Muscle of leg (tissue), 16 donors: ENCODE results near the gene SLC49A4. TPM values are rescaled to one million over a fixed set of nuclear protein-coding genes. Genes with fewer than 3 reads are reported as not detected.
"Not testable (repeated sequence)": the region's sequence is repeated elsewhere in the genome, so short reads cannot be mapped to it uniquely, and the experiment has no call there.

ENCODE experiments used
- DNase-seq: peaks from one replicate; pipeline ENCODE4 v3.0.0; 2013
- H3K27ac ChIP-seq: one replicate; pipeline ENCODE4 v1.5.1; 2013; ENCODE audit warnings: mild to moderate bottlenecking, low read length, control low read depth
- H3K27me3 ChIP-seq: one replicate; pipeline ENCODE4 v1.6.1; 2013; ENCODE audit warnings: low read length; ENCODE audit not compliant: control insufficient read depth, insufficient read depth
- H3K36me3 ChIP-seq: one replicate; pipeline ENCODE4 v1.6.1; 2013; ENCODE audit warnings: low read length; ENCODE audit not compliant: control insufficient read depth, insufficient read depth
- H3K4me1 ChIP-seq: one replicate; pipeline ENCODE4 v1.6.1; 2013; ENCODE audit warnings: low read length; ENCODE audit not compliant: control insufficient read depth, insufficient read depth
- H3K4me3 ChIP-seq: one replicate; pipeline ENCODE4 v1.5.1; 2013; ENCODE audit warnings: low read length, control low read depth
- H3K9me3 ChIP-seq: replicated peaks from 2 replicates; pipeline ENCODE4 v1.6.1; 2013; ENCODE audit warnings: low read depth, low read length; ENCODE audit not compliant: control insufficient read depth
- WGBS: methylation state at CpG from one replicate; pipeline ENCODE4 v1.1.5; 2013; ENCODE audit warnings: missing lambda C conversion rate; ENCODE audit not compliant: insufficient coverage; 5-methylcytosine and 5-hydroxymethylcytosine counted together
- long read RNA-seq, 11 donors: transcript quantifications; one replicate each; lab custom pipeline, GENCODE V29; 2026
- polyA plus RNA-seq, 8 donors: library from polyadenylated mRNA; unstranded; fragments of 120-200 nt; gene quantifications; one replicate each; pipeline versions ENCODE4 v1.2.1 to v1.2.3, GENCODE V29; 2013; ENCODE audit warnings: inconsistent platforms in 1 of 8, low replicate concordance in 1 of 8; ENCODE audit not compliant: insufficient read length in 8 of 8, insufficient read depth in 1 of 8
- total RNA-seq: library from RNA; stranded (reverse); fragments of 120-200 nt; gene quantifications from one replicate; pipeline ENCODE4 v1.2.4, GENCODE V29; 2013

Gene SLC49A4, protein sequence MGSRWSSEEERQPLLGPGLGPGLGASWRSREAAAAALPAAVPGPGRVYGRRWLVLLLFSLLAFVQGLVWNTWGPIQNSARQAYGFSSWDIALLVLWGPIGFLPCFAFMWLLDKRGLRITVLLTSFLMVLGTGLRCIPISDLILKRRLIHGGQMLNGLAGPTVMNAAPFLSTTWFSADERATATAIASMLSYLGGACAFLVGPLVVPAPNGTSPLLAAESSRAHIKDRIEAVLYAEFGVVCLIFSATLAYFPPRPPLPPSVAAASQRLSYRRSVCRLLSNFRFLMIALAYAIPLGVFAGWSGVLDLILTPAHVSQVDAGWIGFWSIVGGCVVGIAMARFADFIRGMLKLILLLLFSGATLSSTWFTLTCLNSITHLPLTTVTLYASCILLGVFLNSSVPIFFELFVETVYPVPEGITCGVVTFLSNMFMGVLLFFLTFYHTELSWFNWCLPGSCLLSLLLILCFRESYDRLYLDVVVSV
- total RNA-seq (4.8 TPM), polyA plus RNA-seq (1 to 10 TPM; 4.0 to 6.2 (median 4.9) TPM)
- long read RNA-seq, donor 1, partial matches to known transcripts, result 0 of 2 reads
- long read RNA-seq, donor 1, other reads (novel, unspliced or antisense), result 0 of 2 reads
- long read RNA-seq, donor 2, result 0 reads
- long read RNA-seq, donor 3, partial matches to known transcripts, result 0 of 4 reads
- long read RNA-seq, donor 3, other reads (novel, unspliced or antisense), result 0 of 4 reads
- long read RNA-seq, donor 4, partial matches to known transcripts, result 0 of 4 reads
- long read RNA-seq, donor 4, other reads (novel, unspliced or antisense), result 0 of 4 reads
- long read RNA-seq, donor 5, partial matches to known transcripts, result 0 of 4 reads
- long read RNA-seq, donor 5, other reads (novel, unspliced or antisense), result 0 of 4 reads
- long read RNA-seq, donor 6, result 0 reads
- long read RNA-seq, donor 7, partial matches to known transcripts, result 0 of 4 reads
- long read RNA-seq, donor 7, other reads (novel, unspliced or antisense), result 0 of 4 reads
- long read RNA-seq, donor 8, partial matches to known transcripts, result 0 of 2 reads
- long read RNA-seq, donor 8, other reads (novel, unspliced or antisense), result 0 of 2 reads
- long read RNA-seq, donor 9, result 0 reads
- long read RNA-seq, donor 10, result 0 reads
- long read RNA-seq, donor 11, partial matches to known transcripts, result 0 of 3 reads
- long read RNA-seq, donor 11, other reads (novel, unspliced or antisense), result 0 of 3 reads

DNA sequence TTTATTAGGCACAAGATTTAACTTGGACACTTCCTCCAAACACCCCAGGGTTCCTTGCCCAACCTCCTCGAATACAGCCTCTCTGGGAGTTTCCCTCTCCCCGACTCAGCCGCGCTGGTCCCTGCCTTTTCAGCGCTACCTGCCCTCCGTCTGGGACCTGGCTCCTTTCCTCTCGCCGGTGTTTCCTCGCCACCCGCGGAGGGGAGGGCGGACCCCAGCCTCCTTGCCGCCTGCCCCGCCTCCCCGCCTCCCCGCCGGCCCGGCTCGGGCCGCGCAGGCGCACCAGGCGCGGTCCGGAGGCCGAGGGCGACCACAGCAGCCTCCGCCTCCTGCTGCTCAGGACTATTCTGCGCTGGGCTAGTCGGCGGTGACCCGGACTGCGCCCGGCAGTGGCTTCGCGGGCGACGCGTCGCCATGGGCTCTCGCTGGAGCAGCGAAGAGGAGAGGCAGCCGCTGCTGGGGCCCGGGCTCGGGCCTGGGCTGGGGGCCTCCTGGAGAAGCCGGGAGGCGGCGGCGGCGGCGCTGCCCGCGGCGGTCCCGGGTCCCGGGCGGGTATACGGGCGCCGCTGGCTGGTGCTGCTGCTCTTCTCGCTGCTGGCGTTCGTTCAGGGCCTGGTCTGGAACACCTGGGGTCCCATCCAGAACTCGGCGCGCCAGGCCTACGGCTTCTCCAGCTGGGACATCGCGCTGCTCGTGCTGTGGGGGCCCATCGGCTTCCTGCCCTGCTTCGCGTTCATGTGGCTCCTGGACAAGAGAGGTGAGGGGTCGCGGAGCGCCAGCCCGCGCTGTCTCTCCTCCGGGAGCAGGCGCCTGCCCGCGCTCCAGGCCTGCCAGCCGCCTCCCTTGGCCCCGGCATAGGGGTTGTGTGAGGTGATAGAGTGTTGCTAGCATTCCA, at the start of gene SLC49A4:
SLC49A4 (plus strand) TSS at position 291 of the 895 bp plus-strand sequence; CDS start at position 415, 124 bp downstream.
- Histone ChIP-seq H3K4me1 (peaks cover 9% of the 10 kb centered on the region), H3K27me3 (no peaks in the 10 kb centered on the region), H3K9me3 (no peaks in the 10 kb centered on the region), H3K4me3 (peak within 1 kb of the TSS; percentile 71), H3K27ac (peak within 1 kb of the TSS; percentile 92), H3K36me3 (no peaks in the 10 kb centered on the region)
- peak; percentile 89 for DNase-seq
- WGBS, result under 1% methylated on average over 75 of the region's 84 CpGs

DNA sequence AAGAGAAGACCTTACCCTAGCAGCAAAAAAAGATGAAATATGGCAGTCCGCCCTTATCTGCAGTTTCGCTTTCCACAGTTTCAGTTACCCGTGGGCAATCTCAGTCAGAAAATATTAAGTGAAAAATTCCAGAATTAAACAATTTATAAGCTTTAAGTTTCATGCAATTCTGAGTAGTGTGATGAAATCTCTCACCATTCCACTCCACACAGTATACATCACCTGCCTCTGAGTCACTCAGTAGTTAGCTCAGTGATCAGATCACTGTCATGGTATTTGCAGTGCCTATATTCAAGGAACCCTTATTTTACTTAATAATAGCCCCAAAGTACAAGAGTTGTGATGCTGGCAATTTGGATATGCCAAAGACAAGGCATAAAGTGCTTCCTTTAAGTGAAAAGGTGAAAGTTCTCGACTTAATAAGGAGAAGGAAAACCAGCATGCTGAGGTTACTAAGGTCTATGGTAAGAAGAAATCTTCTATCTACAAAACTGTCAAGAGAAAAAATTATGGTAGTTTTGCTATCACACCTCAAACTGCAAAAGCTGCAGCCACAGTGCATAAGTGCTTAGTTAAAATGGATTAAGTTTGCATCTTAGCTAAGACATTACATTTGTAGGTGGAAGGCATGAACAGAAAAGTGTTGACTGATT, 49.4 kb upstream of the SLC49A4 start:
- DNase-seq, result no peak
- H3K27me3 ChIP-seq, result no peaks in the 10 kb centered on the region
- H3K4me3 ChIP-seq, result no peak overlapping the region
- H3K36me3 ChIP-seq, result peaks cover 1% of the 10 kb centered on the region
- H3K27ac ChIP-seq, result no peak overlapping the region
- no peaks in the 10 kb centered on the region for H3K4me1 ChIP-seq
- no CpG with 5 or more reads among the region's 4 CpGs for WGBS
- no peaks in the 10 kb centered on the region for H3K9me3 ChIP-seq

DNA sequence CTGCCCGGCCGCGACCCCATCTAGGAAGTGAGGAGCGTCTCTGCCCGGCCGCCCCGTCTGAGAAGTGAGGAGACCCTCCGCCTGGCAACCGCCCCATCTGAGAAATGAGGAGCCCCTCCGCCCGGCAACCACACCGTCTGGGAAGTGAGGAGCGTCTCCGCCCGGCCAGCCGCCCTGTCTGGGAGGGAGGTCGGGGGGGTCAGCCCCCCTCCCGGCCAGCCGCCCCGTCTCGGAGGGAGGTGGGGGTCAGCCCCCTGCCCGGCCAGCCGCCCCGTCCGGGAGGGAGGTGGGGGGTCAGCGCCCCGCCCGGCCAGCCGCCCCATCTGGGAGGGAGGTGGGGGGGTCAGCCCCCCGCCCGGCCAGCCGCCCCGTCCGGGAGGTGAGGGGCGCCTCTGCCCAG, 47.6 kb upstream of the SLC49A4 start:
- not testable (repeated sequence) for H3K27me3 ChIP-seq, DNase-seq, H3K4me1 ChIP-seq, H3K36me3 ChIP-seq, H3K4me3 ChIP-seq, H3K27ac ChIP-seq, H3K9me3 ChIP-seq
- WGBS, result 97% methylated on average over 6 of the region's 35 CpGs

DNA sequence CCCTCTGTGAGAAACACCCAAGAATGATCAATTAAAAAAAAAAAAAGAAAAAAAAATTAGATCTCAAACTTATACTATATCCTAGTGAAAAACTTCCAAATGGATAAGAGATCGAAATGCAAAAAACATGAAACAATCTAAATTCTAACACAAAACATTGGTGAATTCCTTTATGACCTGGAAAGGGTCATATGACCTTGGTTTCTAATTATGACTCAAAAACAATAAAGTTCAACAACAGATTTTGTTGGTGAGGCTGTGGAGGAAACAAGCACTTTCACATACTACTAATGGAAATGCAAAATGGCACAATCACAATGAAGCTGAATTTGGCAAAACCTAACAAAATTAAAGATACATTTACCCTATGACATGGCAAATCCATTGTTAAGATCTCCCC, 46.5 kb upstream of the SLC49A4 start:
- WGBS, result no CpG with 5 or more reads among the region's 1 CpG
- no peaks in the 10 kb centered on the region for H3K9me3 ChIP-seq
- H3K27me3 ChIP-seq, result no peaks in the 10 kb centered on the region
- DNase-seq, result no peak
- H3K27ac ChIP-seq, result no peak overlapping the region
- H3K4me1 ChIP-seq, result no peaks in the 10 kb centered on the region
- H3K36me3 ChIP-seq, result peaks cover 5% of the 10 kb centered on the region
- no peak overlapping the region for H3K4me3 ChIP-seq

DNA sequence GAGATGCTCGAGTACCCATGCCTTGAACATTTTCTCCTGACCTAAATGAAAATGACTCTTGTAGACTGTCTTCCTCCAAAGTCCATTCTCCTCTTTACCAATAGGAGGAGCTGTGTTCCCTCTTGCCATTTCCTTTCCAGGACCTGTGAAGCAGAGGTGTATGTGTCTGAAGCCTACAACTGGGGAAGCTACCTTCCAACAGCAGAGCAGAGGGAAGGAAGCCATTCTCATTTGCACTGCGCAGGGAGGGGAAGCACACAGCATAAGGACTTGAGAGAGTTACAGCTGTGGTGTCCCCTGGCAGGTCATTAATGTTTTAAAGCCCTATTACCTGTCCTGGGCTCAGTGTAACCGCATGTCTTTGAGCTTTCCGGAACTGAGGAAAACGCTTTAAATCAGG, 39.9 kb upstream of the SLC49A4 start:
- no peaks in the 10 kb centered on the region for H3K9me3 ChIP-seq
- peaks cover 10% of the 10 kb centered on the region for H3K36me3 ChIP-seq
- peak; percentile 17 for DNase-seq
- H3K27ac ChIP-seq, result no peak overlapping the region
- no peaks in the 10 kb centered on the region for H3K27me3 ChIP-seq
- no peaks in the 10 kb centered on the region for H3K4me1 ChIP-seq
- WGBS, result 50% methylated on average over 2 of the region's 5 CpGs
- H3K4me3 ChIP-seq, result no peak overlapping the region

DNA sequence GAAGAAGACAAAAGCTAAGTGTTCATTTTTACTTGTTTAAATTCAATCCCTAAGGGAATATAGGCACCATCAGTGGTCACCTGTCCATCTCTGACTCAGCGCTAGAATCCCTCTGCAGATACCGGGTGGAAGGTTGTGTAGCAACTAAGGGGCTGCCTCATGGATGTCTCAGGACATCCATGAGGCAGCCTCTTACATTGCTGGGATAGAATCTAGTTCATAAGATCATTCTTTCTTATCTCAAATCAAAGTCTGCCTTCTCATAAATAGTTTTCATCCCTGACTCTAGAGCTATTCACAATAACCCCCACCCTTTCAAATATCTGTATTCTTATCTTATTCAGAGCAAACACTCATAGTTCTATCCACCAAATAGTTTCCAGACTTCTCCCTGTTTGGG, 39.4 kb upstream of the SLC49A4 start:
- no peaks in the 10 kb centered on the region for H3K9me3 ChIP-seq
- no peak overlapping the region for H3K4me3 ChIP-seq
- H3K27ac ChIP-seq, result no peak overlapping the region
- no peak for DNase-seq
- no CpG with 5 or more reads among the region's 2 CpGs for WGBS
- no peaks in the 10 kb centered on the region for H3K27me3 ChIP-seq
- peaks cover 10% of the 10 kb centered on the region for H3K36me3 ChIP-seq
- no peaks in the 10 kb centered on the region for H3K4me1 ChIP-seq

DNA sequence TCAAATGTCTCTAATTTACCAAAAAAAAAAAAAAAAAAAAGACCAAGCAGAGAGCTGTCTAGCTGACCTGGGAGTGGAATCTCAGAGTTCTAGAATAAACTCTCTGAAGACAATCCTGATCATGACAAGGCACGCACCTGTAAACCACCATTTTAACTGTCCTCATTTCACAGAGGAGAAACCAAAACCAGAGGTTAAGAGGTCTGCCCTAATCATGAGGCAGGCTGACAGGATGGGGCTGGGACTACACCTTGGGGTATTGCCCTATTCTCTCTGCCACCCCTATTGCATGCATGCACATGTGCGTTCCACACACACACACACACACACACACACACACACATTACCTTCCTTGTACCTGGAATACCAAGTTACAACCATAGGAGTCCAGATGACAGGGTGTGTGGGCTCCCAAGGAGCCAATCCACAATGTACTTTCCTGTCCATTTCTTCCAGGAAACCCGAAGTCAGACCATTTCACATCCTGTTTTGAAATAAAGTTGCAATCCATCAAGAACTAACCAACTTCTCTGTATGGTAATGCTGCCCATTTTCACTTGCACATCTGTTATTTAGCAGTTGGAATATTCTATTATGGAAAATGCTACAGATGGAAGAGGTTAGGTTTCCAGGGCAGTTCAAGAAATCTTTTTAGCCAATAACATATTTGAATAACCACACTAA, 35.9 kb upstream of the SLC49A4 start:
- no peaks in the 10 kb centered on the region for H3K9me3 ChIP-seq
- no peaks in the 10 kb centered on the region for H3K27me3 ChIP-seq
- H3K4me1 ChIP-seq, result no peaks in the 10 kb centered on the region
- H3K36me3 ChIP-seq, result peaks cover 8% of the 10 kb centered on the region
- WGBS, result 100% methylated on average over 1 of the region's 3 CpGs
- H3K27ac ChIP-seq, result no peak overlapping the region
- DNase-seq, result peak; percentile 48
- no peak overlapping the region for H3K4me3 ChIP-seq

DNA sequence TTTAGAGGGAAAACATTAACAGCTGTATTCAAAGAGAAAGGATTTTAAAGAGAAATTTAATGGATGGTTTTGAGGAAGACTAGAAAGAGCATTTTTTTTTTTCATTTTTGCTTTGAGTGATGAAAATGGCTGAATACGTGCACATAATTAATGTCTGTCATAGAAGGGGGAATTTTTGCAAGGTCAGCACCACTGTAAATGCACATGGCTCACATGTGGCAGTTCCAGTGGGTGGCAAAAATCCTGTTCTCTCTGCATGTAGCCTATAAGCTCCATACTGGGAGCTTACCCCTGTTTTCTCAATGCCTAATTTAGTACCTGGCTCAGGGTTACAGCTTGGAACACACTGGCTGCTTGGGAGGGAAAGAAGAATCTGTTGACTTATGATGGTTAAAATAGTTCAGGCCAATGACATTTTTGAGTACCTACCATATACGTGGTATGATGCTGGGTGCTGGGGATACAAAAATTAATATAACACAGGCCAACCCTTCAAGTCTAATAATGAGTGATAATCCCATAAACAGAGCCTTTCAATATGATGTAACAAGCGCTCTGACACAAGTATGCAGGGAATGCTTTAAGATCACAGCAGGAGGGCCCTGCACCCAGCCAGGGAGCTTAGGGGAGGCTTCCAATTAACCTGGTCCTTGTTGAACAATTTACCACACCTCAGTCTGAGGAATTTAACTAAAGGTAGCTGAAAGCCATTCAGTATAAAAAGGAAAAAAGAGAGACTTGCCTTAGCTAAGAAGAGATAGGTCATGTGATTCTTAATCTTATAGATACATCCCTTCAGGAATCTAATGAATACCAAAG, 34.2 kb upstream of the SLC49A4 start:
- 100% methylated on average over 1 of the region's 3 CpGs for WGBS
- no peak for DNase-seq
- H3K4me1 ChIP-seq, result no peaks in the 10 kb centered on the region
- H3K27me3 ChIP-seq, result no peaks in the 10 kb centered on the region
- no peak overlapping the region for H3K4me3 ChIP-seq
- peaks cover 3% of the 10 kb centered on the region for H3K36me3 ChIP-seq
- no peak overlapping the region for H3K27ac ChIP-seq
- H3K9me3 ChIP-seq, result no peaks in the 10 kb centered on the region
